Measurements from ENCODE around the gene RMND5B.

GRCh38 chr5:178107756-178108310 lies 23.0 kb upstream of the RMND5B start:
- TF ChIP-seq CTCF (IDR thresholded peaks at IDR 0.05) (no peak), REST (IDR thresholded peaks at IDR 0.05; ENCODE audit: low read depth, low read length) (no peak), RAD21 (IDR thresholded peaks at IDR 0.05; ENCODE audit: low read length) (no peak), CHD2 (IDR thresholded peaks at IDR 0.05; ENCODE audit: low read length, partially characterized antibody) (no peak), TCF12 (IDR thresholded peaks at IDR 0.05) (no peak), USF2 (IDR thresholded peaks at IDR 0.05; ENCODE audit: borderline replicate concordance, low read depth, low read length) (no peak), TEAD4 (IDR thresholded peaks at IDR 0.05; ENCODE audit: borderline replicate concordance, insufficient read depth) (no peak)
